ENCODE measurements around the gene PRRX2. TPM values are rescaled to one million over a fixed set of nuclear protein-coding genes. Genes with fewer than 3 reads are reported as not detected.

The PRRX2 gene
- polyA plus RNA-seq, 1 donor (not counting 4 experiments of a cell fraction or from before 2014, with no cell fraction given) = not detected

- Histone ChIP-seq H3K36me3 (ENCODE audit: control insufficient read depth in 2 of 2, extremely low read depth in 1 of 2, insufficient read depth in 2 of 2, low read length in 2 of 2) (peaks cover 3 to 6% of the 10 kb centered on the region in 2 experiments), H3K27me3 (ENCODE audit: control insufficient read depth, extremely low read depth, insufficient read depth, low read length) (no peaks in the 10 kb centered on the region), H3K4me1 (ENCODE audit: control insufficient read depth, extremely low read depth, insufficient read depth, low read length) (peaks cover 12% of the 10 kb centered on the region), H3K9me3 (ENCODE audit: control insufficient read depth, low read depth, low read length) (no peaks in the 10 kb centered on the region), H3K4me2 (ENCODE audit: control insufficient read depth, extremely low read depth, insufficient read depth, low read depth, low read length) (no peak overlapping the region), H3K27ac (ENCODE audit: control insufficient read depth, insufficient read depth, low read length) (no peak overlapping the region), H3K4me3 (ENCODE audit: control insufficient read depth in 2 of 3, extremely low read depth in 1 of 3, insufficient read depth in 2 of 3, low read depth in 1 of 3, low read length in 3 of 3) (no peak overlapping the region), H3K79me2 (ENCODE audit: control insufficient read depth, insufficient read depth, low read length) (no peaks in the 10 kb centered on the region), H3K9ac (ENCODE audit: control insufficient read depth, extremely low read depth, insufficient read depth, low read length) (no peak overlapping the region), H2AFZ (ENCODE audit: control insufficient read depth, low read length) (no peak overlapping the region), H3K9me1 (ENCODE audit: control insufficient read depth, extremely low read depth, insufficient read depth, low read length) (no peaks in the 10 kb centered on the region), H4K20me1 (ENCODE audit: control insufficient read depth, extremely low read depth, insufficient read depth, low read length) (no peaks in the 10 kb centered on the region)
- DNase-seq (ENCODE audit: low read depth, low spot score) (no peak), FAIRE-seq (no peak)
- TF ChIP-seq, protein P1, sequence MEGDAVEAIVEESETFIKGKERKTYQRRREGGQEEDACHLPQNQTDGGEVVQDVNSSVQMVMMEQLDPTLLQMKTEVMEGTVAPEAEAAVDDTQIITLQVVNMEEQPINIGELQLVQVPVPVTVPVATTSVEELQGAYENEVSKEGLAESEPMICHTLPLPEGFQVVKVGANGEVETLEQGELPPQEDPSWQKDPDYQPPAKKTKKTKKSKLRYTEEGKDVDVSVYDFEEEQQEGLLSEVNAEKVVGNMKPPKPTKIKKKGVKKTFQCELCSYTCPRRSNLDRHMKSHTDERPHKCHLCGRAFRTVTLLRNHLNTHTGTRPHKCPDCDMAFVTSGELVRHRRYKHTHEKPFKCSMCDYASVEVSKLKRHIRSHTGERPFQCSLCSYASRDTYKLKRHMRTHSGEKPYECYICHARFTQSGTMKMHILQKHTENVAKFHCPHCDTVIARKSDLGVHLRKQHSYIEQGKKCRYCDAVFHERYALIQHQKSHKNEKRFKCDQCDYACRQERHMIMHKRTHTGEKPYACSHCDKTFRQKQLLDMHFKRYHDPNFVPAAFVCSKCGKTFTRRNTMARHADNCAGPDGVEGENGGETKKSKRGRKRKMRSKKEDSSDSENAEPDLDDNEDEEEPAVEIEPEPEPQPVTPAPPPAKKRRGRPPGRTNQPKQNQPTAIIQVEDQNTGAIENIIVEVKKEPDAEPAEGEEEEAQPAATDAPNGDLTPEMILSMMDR (optimal IDR thresholded peaks at IDR 0.05 in 1 of 3, IDR thresholded peaks at IDR 0.05 in 1 of 3, conservative IDR thresholded peaks at IDR 0.05 in 1 of 3; ENCODE audit: extremely low read depth in 1 of 3, insufficient read depth in 2 of 3, low read length in 3 of 3) = no peak
- TF ChIP-seq EZH2 (IDR thresholded peaks at IDR 0.05; ENCODE audit: low read length) = no peak
- dilution Hi-C loops (cut with MboI; ENCODE audit: extremely low pct_ligation_motif_present, low sequenced_read_pairs) = no loop called here
Measured at GRCh38 chr9:129740666-129741464, 75.4 kb downstream of the PRRX2 start.

GRCh38 chr9:129745200-129745599 is 79.8 kb downstream of the PRRX2 start:
- H3K4me2 ChIP-seq (ENCODE audit: control insufficient read depth, extremely low read depth, insufficient read depth, low read depth, low read length) = no peak overlapping the region
- H3K79me2 ChIP-seq (ENCODE audit: control insufficient read depth, insufficient read depth, low read length) = no peaks in the 10 kb centered on the region
- H3K9me1 ChIP-seq (ENCODE audit: control insufficient read depth, extremely low read depth, insufficient read depth, low read length) = no peaks in the 10 kb centered on the region
- DNase-seq (ENCODE audit: low read depth, low spot score) (no peak), FAIRE-seq (no peak)
- no peak overlapping the region for H3K27ac ChIP-seq (ENCODE audit: control insufficient read depth, insufficient read depth, low read length)
- peaks cover 0 to 9% of the 10 kb centered on the region in 2 experiments for H3K36me3 ChIP-seq (ENCODE audit: control insufficient read depth in 2 of 2, extremely low read depth in 1 of 2, insufficient read depth in 2 of 2, low read length in 2 of 2)
- H3K9me3 ChIP-seq (ENCODE audit: control insufficient read depth, low read depth, low read length) = no peaks in the 10 kb centered on the region
- no peak overlapping the region for H3K9ac ChIP-seq (ENCODE audit: control insufficient read depth, extremely low read depth, insufficient read depth, low read length)
- TF ChIP-seq, protein P1 (optimal IDR thresholded peaks at IDR 0.05 in 1 of 3, IDR thresholded peaks at IDR 0.05 in 1 of 3, conservative IDR thresholded peaks at IDR 0.05 in 1 of 3; ENCODE audit: extremely low read depth in 1 of 3, insufficient read depth in 2 of 3, low read length in 3 of 3) = no peak
- TF ChIP-seq EZH2 (IDR thresholded peaks at IDR 0.05; ENCODE audit: low read length) = no peak
- H2AFZ ChIP-seq (ENCODE audit: control insufficient read depth, low read length) = no peak overlapping the region
- no peaks in the 10 kb centered on the region for H3K27me3 ChIP-seq (ENCODE audit: control insufficient read depth, extremely low read depth, insufficient read depth, low read length)
- no peaks in the 10 kb centered on the region for H4K20me1 ChIP-seq (ENCODE audit: control insufficient read depth, extremely low read depth, insufficient read depth, low read length)
- no peak overlapping the region for H3K4me3 ChIP-seq (ENCODE audit: control insufficient read depth in 2 of 3, extremely low read depth in 1 of 3, insufficient read depth in 2 of 3, low read depth in 1 of 3, low read length in 3 of 3)
- H3K4me1 ChIP-seq (ENCODE audit: control insufficient read depth, extremely low read depth, insufficient read depth, low read length) = peaks cover 26% of the 10 kb centered on the region
- dilution Hi-C loops (cut with MboI; ENCODE audit: extremely low pct_ligation_motif_present, low sequenced_read_pairs) = no loop called here
